ENCODE data around the gene SCG3.

Gene SCG3

GRCh38 chr15:51760805-51761204 lies 79.5 kb downstream of the SCG3 start:
- no peak for DNase-seq

- DNase-seq = no peak
Observed at GRCh38 chr15:51765751-51766150, 84.4 kb downstream of the SCG3 start.

GRCh38 chr15:51766341-51766740 lies 85.0 kb downstream of the SCG3 start:
- no peak for DNase-seq

GRCh38 chr15:51768018-51768417 lies 86.7 kb downstream of the SCG3 start:
- DNase-seq = no peak
